Measurements from ENCODE around the gene DMRTC2. TPM values are rescaled to one million over a fixed set of nuclear protein-coding genes. Genes with fewer than 3 reads are reported as not detected.

Gene DMRTC2
- total RNA-seq, 3 donors from 2014 or later: not detected

DNA sequence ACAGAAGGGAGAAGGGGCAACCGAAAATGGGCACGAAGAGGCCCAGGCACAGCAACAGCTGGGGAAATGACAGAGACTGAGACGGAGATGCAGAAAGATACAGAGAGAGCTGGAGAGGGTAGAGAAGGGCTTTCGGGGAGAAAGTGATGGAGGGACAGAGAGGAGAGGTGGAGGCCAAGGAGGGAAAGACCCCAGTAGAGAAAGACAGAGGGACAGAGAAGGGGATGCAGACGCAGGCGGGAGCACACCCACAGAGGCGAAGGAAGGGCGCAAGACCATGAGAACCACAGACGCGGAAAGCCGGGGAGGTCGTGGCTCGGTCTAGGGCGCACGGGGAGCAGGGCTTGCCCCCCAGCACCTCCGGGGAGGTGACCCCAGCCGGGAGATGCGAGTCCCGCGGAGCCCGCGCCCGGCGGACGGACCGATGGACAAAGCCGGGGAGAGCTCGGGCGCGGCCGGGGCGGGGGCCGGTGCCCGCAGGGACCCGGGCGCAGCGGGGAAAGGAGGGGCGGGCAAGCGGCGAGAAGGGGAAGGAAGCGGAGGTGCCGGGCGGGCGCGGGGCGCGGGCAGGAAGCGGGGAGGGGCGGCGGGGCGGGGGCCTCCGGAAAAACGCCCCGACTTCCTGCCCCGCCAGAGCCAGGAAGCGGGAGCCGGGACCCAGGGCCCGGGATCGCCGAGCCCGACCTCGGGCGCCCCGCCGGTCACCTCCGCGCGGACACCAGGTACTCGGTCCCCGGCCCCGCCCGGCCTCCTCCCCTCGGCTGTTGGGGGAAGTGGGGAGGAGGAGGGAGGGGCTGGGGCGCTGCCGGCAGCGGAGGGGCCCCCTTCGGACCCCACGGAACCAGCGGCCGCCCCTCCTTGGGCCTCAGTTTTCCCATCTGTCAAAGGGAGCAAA is 38.0 kb downstream of the DMRTC2 start, which contains the start of gene ARHGEF1:
Gene ARHGEF1 (plus strand): TSS at position 617 of the 895 bp plus-strand sequence. CDS start 4,899 bp downstream, outside the sequence.
- H3K27ac ChIP-seq: peak within 1 kb of the TSS; percentile 87 to 90
- H3K4me3 ChIP-seq: peak within 1 kb of the TSS; percentile 87 to 96 (median 94)
- intact Hi-C loops (cut with DNase I; ENCODE audit: low total_unique reads): no loop called here
- no peaks in the 10 kb centered on the region for H3K36me3 ChIP-seq
- no peaks in the 10 kb centered on the region for H3K27me3 ChIP-seq
- TF ChIP-seq, protein P1, sequence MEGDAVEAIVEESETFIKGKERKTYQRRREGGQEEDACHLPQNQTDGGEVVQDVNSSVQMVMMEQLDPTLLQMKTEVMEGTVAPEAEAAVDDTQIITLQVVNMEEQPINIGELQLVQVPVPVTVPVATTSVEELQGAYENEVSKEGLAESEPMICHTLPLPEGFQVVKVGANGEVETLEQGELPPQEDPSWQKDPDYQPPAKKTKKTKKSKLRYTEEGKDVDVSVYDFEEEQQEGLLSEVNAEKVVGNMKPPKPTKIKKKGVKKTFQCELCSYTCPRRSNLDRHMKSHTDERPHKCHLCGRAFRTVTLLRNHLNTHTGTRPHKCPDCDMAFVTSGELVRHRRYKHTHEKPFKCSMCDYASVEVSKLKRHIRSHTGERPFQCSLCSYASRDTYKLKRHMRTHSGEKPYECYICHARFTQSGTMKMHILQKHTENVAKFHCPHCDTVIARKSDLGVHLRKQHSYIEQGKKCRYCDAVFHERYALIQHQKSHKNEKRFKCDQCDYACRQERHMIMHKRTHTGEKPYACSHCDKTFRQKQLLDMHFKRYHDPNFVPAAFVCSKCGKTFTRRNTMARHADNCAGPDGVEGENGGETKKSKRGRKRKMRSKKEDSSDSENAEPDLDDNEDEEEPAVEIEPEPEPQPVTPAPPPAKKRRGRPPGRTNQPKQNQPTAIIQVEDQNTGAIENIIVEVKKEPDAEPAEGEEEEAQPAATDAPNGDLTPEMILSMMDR (IDR thresholded peaks at IDR 0.05): no peak
- TF ChIP-seq POLR2A (IDR thresholded peaks at IDR 0.05) (no peak), POLR2AphosphoS5 (IDR thresholded peaks at IDR 0.05) (no peak)
- DNase-seq (ENCODE audit: low spot score in 2 of 2): no peak
- H3K4me1 ChIP-seq: peaks cover 0 to 6% of the 10 kb centered on the region in 2 donors
- no peaks in the 10 kb centered on the region for H3K9me3 ChIP-seq

DNA sequence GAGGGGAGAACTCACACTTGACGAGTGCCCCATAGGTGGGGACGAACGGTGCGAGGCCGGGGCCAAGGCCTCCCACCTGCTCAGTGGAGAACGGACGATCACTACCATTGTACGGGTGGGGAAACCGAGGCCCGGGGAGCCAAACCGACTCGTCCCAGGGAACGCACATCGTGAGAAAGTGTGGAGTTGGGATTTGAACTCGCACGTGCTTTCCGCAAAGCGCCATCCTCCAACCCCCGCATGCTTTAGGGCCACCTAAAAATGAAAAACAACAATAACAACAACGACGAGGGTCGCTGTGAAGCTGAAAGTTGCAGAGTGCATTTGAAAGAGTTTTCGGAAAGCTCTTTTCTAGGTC is 38.6 kb downstream of the DMRTC2 start:
- no peaks in the 10 kb centered on the region for H3K36me3 ChIP-seq
- no peaks in the 10 kb centered on the region for H3K27me3 ChIP-seq
- peak overlapping the region; percentile 87 to 96 (median 94) for H3K4me3 ChIP-seq
- no peak for TF ChIP-seq POLR2AphosphoS5 (IDR thresholded peaks at IDR 0.05)
- TF ChIP-seq, protein P1 (IDR thresholded peaks at IDR 0.05): no peak
- no peak for TF ChIP-seq POLR2A (IDR thresholded peaks at IDR 0.05)
- peaks cover 0 to 6% of the 10 kb centered on the region in 2 donors for H3K4me1 ChIP-seq
- intact Hi-C loops (cut with DNase I; ENCODE audit: low total_unique reads): no loop called here
- H3K9me3 ChIP-seq: no peaks in the 10 kb centered on the region
- no peak for DNase-seq (ENCODE audit: low spot score in 2 of 2)
- H3K27ac ChIP-seq: peak overlapping the region; percentile 87 to 90

DNA sequence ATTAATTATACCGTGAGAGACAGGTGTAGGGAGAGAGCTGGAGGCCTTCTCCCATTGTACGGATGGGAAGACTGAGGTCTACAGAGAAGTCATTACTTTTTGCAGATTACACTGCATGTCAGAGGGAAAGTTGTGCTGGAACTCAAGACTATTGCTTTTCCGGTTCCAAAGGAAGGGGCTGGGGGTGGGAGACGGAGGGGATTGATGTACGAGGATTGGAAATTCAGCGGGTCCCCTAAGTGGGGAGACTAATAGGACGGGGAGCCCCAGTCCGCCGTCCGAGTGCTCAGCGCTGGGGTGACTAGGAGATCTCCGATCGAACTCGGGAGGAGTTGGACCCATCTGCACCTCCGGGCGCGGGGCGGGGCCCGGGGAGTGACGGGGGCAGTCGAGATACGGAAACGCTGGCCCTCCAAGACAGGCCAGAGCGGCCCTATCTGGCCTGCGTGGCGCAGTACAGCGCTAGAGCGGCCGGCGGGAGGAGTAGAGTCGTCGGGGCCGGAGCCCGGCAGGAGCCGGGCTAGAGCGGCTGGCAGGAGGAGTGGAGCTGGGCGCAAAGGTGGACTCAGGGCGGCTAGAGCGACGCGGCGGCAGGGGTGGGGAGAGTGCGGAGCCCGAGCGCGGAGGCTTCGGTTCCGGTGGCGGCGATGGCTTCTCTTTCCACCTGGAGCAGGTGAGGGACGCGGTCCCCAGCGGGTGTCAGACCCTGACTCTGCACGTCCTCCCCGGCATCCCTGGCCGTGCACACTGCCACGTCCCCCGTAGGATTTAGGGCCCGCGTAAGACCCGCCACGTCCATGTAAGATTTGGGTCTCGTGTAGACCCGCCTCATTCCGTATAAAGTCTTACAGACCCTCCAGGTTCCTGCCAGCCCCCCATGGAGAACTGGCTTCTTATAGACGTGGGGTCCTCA is 39.2 kb downstream of the DMRTC2 start:
- Histone ChIP-seq H3K36me3 (no peaks in the 10 kb centered on the region), H3K4me1 (peaks cover 0 to 6% of the 10 kb centered on the region in 2 donors), H3K4me3 (peak overlapping the region; percentile 87 to 96 (median 94)), H3K9me3 (no peaks in the 10 kb centered on the region), H3K27me3 (no peaks in the 10 kb centered on the region), H3K27ac (peak overlapping the region; percentile 87 to 90)
- peak; percentile 93 to 94 for DNase-seq (ENCODE audit: low spot score in 2 of 2)
- intact Hi-C loops (cut with DNase I; ENCODE audit: low total_unique reads): no loop called here
- TF ChIP-seq POLR2AphosphoS5 (IDR thresholded peaks at IDR 0.05): peak; percentile 32 to 68 (median 63)
- TF ChIP-seq, protein P1 (IDR thresholded peaks at IDR 0.05): no peak
- peak; percentile 20 for TF ChIP-seq POLR2A (IDR thresholded peaks at IDR 0.05)

DNA sequence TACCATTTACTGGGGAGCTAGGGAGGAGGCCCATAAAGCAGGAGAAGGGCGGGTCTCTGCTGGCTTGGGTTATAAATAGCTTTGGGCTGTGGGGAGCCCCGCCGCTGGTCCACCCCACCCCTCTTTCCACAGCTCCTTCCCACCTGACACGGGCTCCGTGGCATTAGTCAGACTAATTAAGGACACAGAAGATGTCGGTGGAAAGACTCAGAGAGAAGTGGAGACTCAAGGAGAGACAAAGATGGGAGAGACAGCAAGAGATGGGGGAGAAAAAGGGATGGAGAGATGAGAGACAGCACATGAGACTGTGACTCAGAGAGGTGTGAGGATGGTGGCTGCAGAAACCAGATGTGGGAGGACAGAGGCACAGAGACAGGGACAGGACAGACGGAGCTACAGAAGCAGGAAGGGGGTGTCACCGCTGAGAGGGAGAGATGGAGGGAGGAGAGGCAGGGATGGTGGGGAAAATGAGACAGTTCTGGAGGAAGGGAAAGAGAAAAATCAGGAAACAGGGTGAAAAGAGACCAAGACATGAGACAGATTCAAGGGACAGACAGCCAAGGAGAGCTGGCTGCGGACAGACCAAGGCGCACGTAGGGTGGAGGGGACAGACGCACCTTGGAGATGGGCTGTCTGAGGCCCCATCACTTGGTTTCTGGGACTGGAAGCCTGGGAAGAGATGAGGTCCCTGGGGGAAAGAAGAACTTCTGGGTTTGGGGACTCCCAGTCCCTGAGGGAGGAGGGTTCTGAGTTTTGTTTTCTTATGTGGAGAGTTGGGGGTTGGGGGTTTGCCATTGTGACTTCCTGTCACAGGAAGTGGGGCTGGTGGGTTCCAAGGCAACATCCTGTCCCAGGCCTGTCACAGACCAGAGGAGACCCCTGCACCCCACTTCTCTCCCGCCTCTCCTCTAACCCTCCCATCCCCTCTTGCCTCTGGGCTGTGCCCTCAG is 42.2 kb downstream of the DMRTC2 start:
- H3K4me1 ChIP-seq: peaks cover 0 to 6% of the 10 kb centered on the region in 2 donors
- no peaks in the 10 kb centered on the region for H3K9me3 ChIP-seq
- intact Hi-C loops (cut with DNase I; ENCODE audit: low total_unique reads): no loop called here
- no peak for DNase-seq (ENCODE audit: low spot score in 2 of 2)
- no peaks in the 10 kb centered on the region for H3K36me3 ChIP-seq
- no peaks in the 10 kb centered on the region for H3K27me3 ChIP-seq
- peak overlapping the region; percentile 65 to 81 for H3K27ac ChIP-seq
- TF ChIP-seq, protein P1 (IDR thresholded peaks at IDR 0.05): no peak
- no peak for TF ChIP-seq POLR2A (IDR thresholded peaks at IDR 0.05)
- TF ChIP-seq POLR2AphosphoS5 (IDR thresholded peaks at IDR 0.05): no peak
- H3K4me3 ChIP-seq: peak overlapping the region in 2 of 3 donors; percentile 10 to 41
